Stimulated activated CD4-positive, alpha-beta T cell treated with anti-CD3 and anti-CD28 coated beads, Interleukin-1b, Interleukin-23, amount 100 ng/mL, for 1 hour (primary cell): ENCODE data around the gene RECQL.
"Not testable (repeated sequence)": the region's sequence is repeated elsewhere in the genome, so short reads cannot be mapped to it uniquely, and the experiment has no call there.

Experiments
- DNase-seq, 2 donors: peaks; one replicate each; pipeline ENCODE4 v3.0.0-alpha.2; 2020; ENCODE audit warnings: low read depth in 2 of 2

RECQL gene

GRCh38 chr12:21428241-21428640 is 73.2 kb downstream of the RECQL start:
- no peak for DNase-seq

DNA sequence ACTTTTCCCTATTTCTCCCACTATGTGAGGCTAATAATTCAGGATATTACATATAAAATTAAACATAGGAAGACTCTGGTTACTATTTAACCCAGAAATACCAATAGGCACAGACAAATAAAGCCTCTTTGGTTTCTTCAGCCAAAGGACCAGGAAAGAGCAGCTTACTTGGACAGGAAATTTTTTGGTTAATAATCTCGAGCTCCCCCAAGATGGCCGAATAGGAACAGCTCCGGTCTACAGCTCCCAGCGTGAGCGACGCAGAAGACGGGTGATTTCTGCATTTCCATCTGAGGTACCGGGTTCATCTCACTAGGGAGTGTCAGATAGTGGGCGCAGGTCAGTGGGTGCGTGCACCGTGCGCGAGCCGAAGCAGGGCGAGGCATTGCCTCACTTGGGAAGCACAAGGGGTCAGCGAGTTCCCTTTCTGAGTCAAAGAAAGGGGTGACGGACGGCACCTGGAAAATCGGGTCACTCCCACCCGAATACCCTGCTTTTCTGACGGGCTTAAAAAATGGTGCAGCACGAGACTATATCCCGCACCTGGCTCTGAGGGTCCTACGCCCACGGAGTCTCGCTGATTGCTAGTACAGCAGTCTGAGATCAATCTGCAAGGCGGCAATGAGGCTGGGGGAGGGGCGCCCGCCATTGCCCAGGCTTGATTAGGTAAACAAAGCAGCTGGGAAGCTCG is 82.3 kb downstream of the RECQL start:
- not testable (repeated sequence) for DNase-seq
